Fibroblast of mammary gland (primary cell): Measurements from ENCODE around the gene SLC24A5.

ENCODE experiments used
- DNase-seq: peaks from one replicate; pipeline ENCODE4 v3.0.0-alpha.2; 2010; ENCODE audit warnings: low read depth
- H3K4me3 ChIP-seq: 2 replicates; pipeline ENCODE4 v1.5.1; 2011; ENCODE audit warnings: low read depth, mild to moderate bottlenecking, low read length, moderate library complexity; ENCODE audit not compliant: control insufficient read depth
- TF ChIP-seq, protein P1 (sequence below): conservative IDR thresholded peaks from 2 replicates; pipeline ENCODE4 v1.5.1; 2011; ENCODE audit warnings: low read depth, low read length, inconsistent platforms; ENCODE audit not compliant: control insufficient read depth, insufficient read depth

The SLC24A5 gene

DNA sequence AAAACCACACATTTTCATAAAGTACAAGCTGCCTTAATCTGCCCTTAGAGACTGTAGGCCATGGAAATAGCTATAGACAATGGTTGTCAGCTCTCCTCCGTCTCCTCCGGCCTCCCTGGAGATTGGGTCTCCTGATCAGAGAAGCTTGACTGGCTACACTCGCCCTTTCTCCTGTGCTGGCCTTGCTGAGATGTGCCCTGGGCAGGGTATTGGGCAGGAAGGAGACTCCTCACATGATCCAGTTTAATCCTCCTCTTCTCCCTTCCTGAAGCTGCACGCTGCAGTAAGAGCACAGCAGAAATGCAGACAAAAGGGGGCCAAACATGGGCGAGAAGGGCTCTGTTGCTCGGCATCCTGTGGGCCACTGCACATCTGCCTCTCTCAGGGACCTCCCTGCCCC, at the start of gene SLC24A5:
SLC24A5 (plus strand) TSS at position 246 of the 400 bp plus-strand sequence; CDS start at position 301, 55 bp downstream.
- H3K4me3 ChIP-seq, result no peak within 1 kb of the TSS
- no peak for DNase-seq
- TF ChIP-seq, protein P1, sequence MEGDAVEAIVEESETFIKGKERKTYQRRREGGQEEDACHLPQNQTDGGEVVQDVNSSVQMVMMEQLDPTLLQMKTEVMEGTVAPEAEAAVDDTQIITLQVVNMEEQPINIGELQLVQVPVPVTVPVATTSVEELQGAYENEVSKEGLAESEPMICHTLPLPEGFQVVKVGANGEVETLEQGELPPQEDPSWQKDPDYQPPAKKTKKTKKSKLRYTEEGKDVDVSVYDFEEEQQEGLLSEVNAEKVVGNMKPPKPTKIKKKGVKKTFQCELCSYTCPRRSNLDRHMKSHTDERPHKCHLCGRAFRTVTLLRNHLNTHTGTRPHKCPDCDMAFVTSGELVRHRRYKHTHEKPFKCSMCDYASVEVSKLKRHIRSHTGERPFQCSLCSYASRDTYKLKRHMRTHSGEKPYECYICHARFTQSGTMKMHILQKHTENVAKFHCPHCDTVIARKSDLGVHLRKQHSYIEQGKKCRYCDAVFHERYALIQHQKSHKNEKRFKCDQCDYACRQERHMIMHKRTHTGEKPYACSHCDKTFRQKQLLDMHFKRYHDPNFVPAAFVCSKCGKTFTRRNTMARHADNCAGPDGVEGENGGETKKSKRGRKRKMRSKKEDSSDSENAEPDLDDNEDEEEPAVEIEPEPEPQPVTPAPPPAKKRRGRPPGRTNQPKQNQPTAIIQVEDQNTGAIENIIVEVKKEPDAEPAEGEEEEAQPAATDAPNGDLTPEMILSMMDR, result no peak

- no peak for DNase-seq
- TF ChIP-seq, protein P1, result no peak
- H3K4me3 ChIP-seq, result no peak overlapping the region
Observed at GRCh38 chr15:48072941-48073340, 47.8 kb upstream of the SLC24A5 start.

DNA sequence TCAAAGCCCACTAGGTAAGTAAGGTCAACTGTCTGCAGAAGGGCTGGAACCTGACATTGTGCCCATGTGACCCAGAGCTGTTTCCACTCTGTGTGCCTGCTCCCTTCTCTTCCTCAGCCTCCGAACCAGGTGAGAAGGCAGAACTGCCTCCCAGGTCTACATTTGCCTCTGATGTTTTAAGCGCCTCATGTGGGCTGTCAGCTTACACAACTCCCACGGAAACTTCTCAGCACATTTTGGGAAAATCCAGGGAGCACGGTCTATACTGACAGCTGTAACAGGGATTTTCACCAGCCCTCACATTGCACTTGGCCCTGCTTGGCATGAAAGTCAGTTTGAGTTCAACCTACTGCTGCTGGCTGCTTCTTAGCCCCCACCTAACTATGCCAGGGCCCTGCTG, 46.9 kb upstream of the SLC24A5 start:
- DNase-seq, result no peak
- TF ChIP-seq, protein P1, result no peak
- H3K4me3 ChIP-seq, result no peak overlapping the region

DNA sequence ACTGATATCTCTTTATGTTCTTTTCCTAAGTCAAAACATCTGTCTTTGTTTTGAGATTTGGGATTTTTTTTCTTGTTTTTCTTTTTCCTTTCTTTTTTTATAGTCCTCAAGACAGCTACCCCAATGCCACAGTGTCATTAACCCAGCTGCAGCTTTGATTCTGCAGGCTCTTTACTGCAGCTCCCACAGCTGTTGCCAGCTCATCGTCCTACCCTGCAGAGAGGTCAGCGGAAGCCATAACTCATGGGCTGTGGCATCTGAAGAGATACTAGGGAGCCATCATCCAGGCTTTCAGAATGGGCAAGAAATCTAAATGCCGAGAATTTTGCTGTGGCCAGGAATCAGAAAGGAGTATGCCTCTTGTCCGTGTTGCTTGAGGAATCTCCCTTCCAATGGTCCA, 44.3 kb upstream of the SLC24A5 start:
- TF ChIP-seq, protein P1, result no peak
- H3K4me3 ChIP-seq, result no peak overlapping the region
- no peak for DNase-seq

DNA sequence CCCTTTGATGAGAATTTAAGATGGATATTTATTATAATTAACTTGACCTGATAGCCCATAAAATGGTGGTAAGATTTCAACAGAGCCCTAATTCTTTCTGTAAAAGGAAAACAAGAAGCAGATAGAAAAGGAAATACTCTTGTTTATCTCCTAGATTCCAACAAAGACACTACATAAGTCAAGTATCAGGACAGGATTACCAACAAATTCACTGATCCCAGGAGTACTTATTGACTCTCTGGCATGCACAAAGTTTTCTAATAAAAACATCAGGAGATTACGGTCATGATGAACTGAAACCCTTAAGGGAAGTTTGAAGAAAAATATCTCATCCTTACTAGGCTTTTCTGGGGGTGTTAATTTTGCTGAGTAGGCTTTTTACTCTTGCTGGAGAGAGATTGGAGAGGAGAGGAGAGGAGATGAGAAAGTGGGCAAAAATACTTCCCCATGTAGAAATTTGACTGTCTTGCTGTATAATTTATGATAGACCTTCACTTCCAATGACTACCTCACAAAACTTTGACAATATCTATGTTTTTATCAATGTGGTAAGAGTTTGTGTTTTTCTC, 43.1 kb upstream of the SLC24A5 start:
- TF ChIP-seq, protein P1, result no peak
- H3K4me3 ChIP-seq, result no peak overlapping the region
- no peak for DNase-seq

DNA sequence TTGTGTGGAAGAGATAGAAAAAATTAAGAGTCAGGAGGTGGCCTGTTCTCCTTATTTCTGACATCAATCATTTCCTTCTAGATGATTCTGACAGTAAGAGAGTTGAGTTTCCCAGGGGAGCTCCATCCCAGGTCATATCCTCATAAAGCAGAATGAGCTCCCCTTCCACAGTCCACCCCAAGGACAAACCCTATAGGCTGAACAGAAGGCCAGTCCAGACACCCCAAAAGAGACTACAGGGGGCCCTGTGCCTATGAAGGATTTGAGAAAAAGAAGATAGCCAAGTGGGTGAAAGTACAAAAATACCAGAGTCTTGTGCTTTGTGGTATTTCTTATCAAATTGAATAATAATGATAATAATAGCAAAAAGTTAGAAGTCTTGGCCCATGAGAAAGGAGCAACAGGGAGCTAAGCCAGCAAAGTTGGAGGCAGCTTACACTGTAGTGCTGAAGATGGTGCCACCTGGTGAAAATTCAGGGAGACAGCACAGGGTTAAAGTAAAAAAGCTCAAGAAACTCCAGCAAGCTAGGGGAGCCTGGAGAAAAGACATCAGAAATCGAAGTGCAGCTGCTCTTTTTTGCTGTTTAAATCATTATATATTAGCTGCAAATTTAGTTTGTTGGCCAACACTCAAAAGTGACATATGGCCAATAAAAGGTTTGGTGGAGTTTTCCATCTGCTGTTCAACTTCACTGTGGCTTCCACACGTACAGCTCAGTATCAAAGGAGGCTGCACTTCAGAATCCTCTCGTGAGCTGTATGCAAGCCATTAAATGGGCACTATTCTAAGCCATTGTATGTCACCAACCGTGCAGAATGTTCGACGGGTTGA, 35.8 kb upstream of the SLC24A5 start:
- peak; percentile 35 for DNase-seq
- TF ChIP-seq, protein P1, result peak; percentile 44
- H3K4me3 ChIP-seq, result no peak overlapping the region
